HepG2 (cell line): ENCODE measurements around the gene COPZ1. TPM values are rescaled to one million over a fixed set of nuclear protein-coding genes. Genes with fewer than 3 reads are reported as not detected.

Experiments
- E2F1 ChIP-seq: sonication (generic); formaldehyde crosslinking; IDR thresholded peaks from 2 replicates; pipeline ENCODE4 v1.5.0; 2020; ENCODE audit warnings: missing genetic modification reagents
- HNF4G ChIP-seq, 2 experiments: sonication (generic) in 1 of 2; formaldehyde crosslinking in 1 of 2; IDR thresholded peaks; 2 replicates each; pipeline versions ENCODE4 v1.4.0 to v1.6.1; 2011 to 2020; ENCODE audit warnings: borderline replicate concordance in 2 of 2, low read depth in 2 of 2, mild to moderate bottlenecking in 2 of 2, low read length in 1 of 2, missing genetic modification reagents in 1 of 2, moderate library complexity in 1 of 2
- HOXA5 ChIP-seq: sonication (generic); formaldehyde crosslinking; IDR thresholded peaks from 2 replicates; pipeline ENCODE4 v1.4.0; 2020; ENCODE audit warnings: missing genetic modification reagents
- MEIS2 ChIP-seq: sonication (generic); formaldehyde crosslinking; IDR thresholded peaks from 2 replicates; pipeline ENCODE4 v1.9.0; 2021; ENCODE audit warnings: mild to moderate bottlenecking, missing genetic modification reagents
- NR2F2 ChIP-seq: IDR thresholded peaks from 2 replicates; pipeline ENCODE4 v1.6.1; 2012; ENCODE audit warnings: low read depth, inconsistent platforms, borderline replicate concordance
- RCOR2 ChIP-seq: IDR thresholded peaks from 2 replicates; pipeline ENCODE4 v1.6.1; 2016; ENCODE audit warnings: missing biosample characterization, missing genetic modification reagents
- SOX6 ChIP-seq, 2 experiments: fragments of 450-650 bp in 1 of 2; sonication (generic) in 1 of 2; formaldehyde crosslinking in 1 of 2; IDR thresholded peaks; 2 replicates each; pipeline versions ENCODE4 v1.4.0 to v1.6.1; 2017 to 2020; ENCODE audit warnings: antibody characterized with exemption in 1 of 2, mild to moderate bottlenecking in 1 of 2, missing genetic modification reagents in 1 of 2
- YEATS4 ChIP-seq: sonication (generic); formaldehyde crosslinking; IDR thresholded peaks from 2 replicates; pipeline ENCODE4 v1.4.0; 2020; ENCODE audit warnings: missing genetic modification reagents, borderline replicate concordance
- ZGPAT ChIP-seq: IDR thresholded peaks from 2 replicates; pipeline ENCODE4 v1.6.1; 2016; ENCODE audit warnings: mild to moderate bottlenecking
- ZMYM3 ChIP-seq: sonication (generic); formaldehyde crosslinking; IDR thresholded peaks from 2 replicates; pipeline ENCODE4 v1.5.1; 2020; ENCODE audit warnings: mild to moderate bottlenecking, missing genetic modification reagents
- ZNF20 ChIP-seq: sonication (generic); formaldehyde crosslinking; IDR thresholded peaks from 2 replicates; pipeline ENCODE4 v1.4.0; 2020; ENCODE audit warnings: mild to moderate bottlenecking, moderate library complexity, missing genetic modification reagents
- ZNF280D ChIP-seq: sonication (generic); formaldehyde crosslinking; IDR thresholded peaks from 2 replicates; pipeline ENCODE4 v1.5.1; 2020; ENCODE audit warnings: mild to moderate bottlenecking, missing genetic modification reagents
- ZNF441 ChIP-seq: sonication (generic); formaldehyde crosslinking; IDR thresholded peaks from 2 replicates; pipeline ENCODE4 v1.7.0; 2021; ENCODE audit warnings: missing genetic modification reagents, borderline replicate concordance
- ZNF512 ChIP-seq: sonication (generic); formaldehyde crosslinking; IDR thresholded peaks from 2 replicates; pipeline ENCODE4 v1.4.0; 2020; ENCODE audit warnings: mild to moderate bottlenecking, missing genetic modification reagents
- ZNF572 ChIP-seq: sonication (generic); formaldehyde crosslinking; IDR thresholded peaks from 2 replicates; pipeline ENCODE4 v1.5.1; 2020; ENCODE audit warnings: mild to moderate bottlenecking, missing genetic modification reagents
- polyA plus RNA-seq, 8 experiments: library from polyadenylated mRNA; depleted of rRNA in 3 of 8; stranded (reverse) in 7 of 8; unstranded in 1 of 8; fragments of >200 nt; fragmentation: Illumina TruSeq in 4 of 8; extraction: Trizol in 4 of 8; gene quantifications; 2 replicates each; pipeline versions ENCODE4 v1.2.1 to v1.2.3, GENCODE V29; 2011 to 2016; ENCODE audit warnings: low read depth in 4 of 8, missing spikeins in 1 of 8, mixed read lengths in 1 of 8; ENCODE audit not compliant: insufficient read depth in 1 of 8
- total RNA-seq, 5 experiments: library from RNA; depleted of rRNA; stranded (reverse); fragments of >200 nt; fragmentation: Illumina TruSeq; extraction: Trizol; gene quantifications; 2 replicates each; pipeline ENCODE4 v1.2.3, GENCODE V29; 2016; ENCODE audit warnings: low read depth in 1 of 5
- TF ChIP-seq, protein P1 (sequence below): IDR thresholded peaks from 2 replicates; pipeline ENCODE4 v1.6.1; 2016; ENCODE audit warnings: missing compliant biosample characterization, missing genetic modification reagents, borderline replicate concordance
- TF ChIP-seq, protein P2 (sequence below): IDR thresholded peaks from 2 replicates; pipeline ENCODE4 v1.6.1; 2016; ENCODE audit warnings: low read depth

The COPZ1 gene
- total and polyA plus RNA-seq, 2 of the 13 experiments (the other 11 are each of a cell fraction or from before 2014, with no cell fraction given): 125 to 184 TPM

GRCh38 chr12:54279632-54280467, 45.1 kb upstream of the COPZ1 start, which contains the start of gene CBX5 (continued):
- TF ChIP-seq, protein P1, sequence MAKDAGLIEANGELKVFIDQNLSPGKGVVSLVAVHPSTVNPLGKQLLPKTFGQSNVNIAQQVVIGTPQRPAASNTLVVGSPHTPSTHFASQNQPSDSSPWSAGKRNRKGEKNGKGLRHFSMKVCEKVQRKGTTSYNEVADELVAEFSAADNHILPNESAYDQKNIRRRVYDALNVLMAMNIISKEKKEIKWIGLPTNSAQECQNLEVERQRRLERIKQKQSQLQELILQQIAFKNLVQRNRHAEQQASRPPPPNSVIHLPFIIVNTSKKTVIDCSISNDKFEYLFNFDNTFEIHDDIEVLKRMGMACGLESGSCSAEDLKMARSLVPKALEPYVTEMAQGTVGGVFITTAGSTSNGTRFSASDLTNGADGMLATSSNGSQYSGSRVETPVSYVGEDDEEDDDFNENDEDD (CRISPR knock-in tag): peak; percentile 97
- TF ChIP-seq RCOR2 (no peak), MEIS2 (CRISPR knock-in tag) (peak; percentile 19), NR2F2 (no peak; the same call in 1 of the 2 replicates), ZNF572 (peak; percentile 82; the same call in 1 of the 2 replicates), ZNF441 (CRISPR knock-in tag) (no peak), ZMYM3 (CRISPR knock-in tag) (no peak), ZNF280D (CRISPR knock-in tag) (no peak), HNF4G (IDR thresholded peaks at IDR 0.05; ENCODE audit: borderline replicate concordance, low read depth, low read length) (no peak), HNF4G (CRISPR knock-in tag; IDR thresholded peaks at IDR 0.05; ENCODE audit: borderline replicate concordance, low read depth) (no peak), YEATS4 (CRISPR knock-in tag) (no peak), SOX6 (IDR thresholded peaks at IDR 0.05) (no peak), SOX6 (CRISPR knock-in tag; IDR thresholded peaks at IDR 0.05) (peak; percentile 53), ZNF20 (CRISPR knock-in tag) (no peak), HOXA5 (CRISPR knock-in tag) (peak; percentile 56), E2F1 (CRISPR knock-in tag) (peak; percentile 98), ZGPAT (CRISPR knock-in tag) (no peak; the same call in none of the 2 replicates), ZNF512 (CRISPR knock-in tag) (no peak)
- TF ChIP-seq, protein P2, sequence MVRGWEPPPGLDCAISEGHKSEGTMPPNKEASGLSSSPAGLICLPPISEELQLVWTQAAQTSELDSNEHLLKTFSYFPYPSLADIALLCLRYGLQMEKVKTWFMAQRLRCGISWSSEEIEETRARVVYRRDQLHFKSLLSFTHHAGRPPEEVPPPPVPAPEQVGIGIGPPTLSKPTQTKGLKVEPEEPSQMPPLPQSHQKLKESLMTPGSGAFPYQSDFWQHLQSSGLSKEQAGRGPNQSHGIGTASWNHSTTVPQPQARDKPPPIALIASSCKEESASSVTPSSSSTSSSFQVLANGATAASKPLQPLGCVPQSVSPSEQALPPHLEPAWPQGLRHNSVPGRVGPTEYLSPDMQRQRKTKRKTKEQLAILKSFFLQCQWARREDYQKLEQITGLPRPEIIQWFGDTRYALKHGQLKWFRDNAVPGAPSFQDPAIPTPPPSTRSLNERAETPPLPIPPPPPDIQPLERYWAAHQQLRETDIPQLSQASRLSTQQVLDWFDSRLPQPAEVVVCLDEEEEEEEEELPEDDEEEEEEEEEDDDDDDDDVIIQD: peak; percentile 62; the same call in 1 of the 2 replicates
